ENCODE measurements around the gene MON2. TPM values are rescaled to one million over a fixed set of nuclear protein-coding genes. Genes with fewer than 3 reads are reported as not detected.
A peak's percentile ranks its signal among the peaks of the same experiment; 100 is the strongest.

MON2 gene
- total and polyA plus RNA-seq, 2 of the 13 experiments (the other 11 are each of a cell fraction or from before 2014, with no cell fraction given) = 10.5 to 24.8 TPM

GRCh38 chr12:62602255-62603060, 135.8 kb downstream of the MON2 start (continued):
- TF ChIP-seq, protein P1, sequence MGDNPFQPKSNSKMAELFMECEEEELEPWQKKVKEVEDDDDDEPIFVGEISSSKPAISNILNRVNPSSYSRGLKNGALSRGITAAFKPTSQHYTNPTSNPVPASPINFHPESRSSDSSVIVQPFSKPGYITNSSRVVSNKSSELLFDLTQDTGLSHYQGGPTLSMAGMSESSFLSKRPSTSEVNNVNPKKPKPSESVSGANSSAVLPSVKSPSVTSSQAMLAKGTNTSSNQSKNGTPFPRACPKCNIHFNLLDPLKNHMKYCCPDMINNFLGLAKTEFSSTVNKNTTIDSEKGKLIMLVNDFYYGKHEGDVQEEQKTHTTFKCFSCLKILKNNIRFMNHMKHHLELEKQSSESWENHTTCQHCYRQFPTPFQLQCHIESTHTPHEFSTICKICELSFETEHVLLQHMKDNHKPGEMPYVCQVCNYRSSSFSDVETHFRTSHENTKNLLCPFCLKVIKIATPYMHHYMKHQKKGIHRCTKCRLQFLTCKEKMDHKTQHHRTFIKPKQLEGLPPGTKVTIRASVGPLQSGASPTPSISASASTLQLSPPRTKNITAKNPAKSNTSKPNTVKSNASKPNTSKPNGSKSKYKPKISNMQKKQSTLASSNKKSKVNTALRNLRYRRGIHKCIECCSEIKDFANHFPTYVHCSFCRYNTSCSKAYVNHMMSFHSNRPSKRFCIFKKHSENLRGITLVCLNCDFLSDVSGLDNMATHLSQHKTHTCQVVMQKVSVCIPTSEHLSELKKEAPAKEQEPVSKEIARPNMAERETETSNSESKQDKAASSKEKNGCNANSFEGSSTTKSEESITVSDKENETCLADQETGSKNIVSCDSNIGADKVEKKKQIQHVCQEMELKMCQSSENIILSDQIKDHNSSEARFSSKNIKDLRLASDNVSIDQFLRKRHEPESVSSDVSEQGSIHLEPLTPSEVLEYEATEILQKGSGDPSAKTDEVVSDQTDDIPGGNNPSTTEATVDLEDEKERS (CRISPR knock-in tag; IDR thresholded peaks at IDR 0.05) = peak; percentile 70; the same call in 1 of the 2 replicates
- TF ChIP-seq NFYC (CRISPR knock-in tag; IDR thresholded peaks at IDR 0.05) (no peak; the same call in 1 of the 2 replicates), ZFY (CRISPR knock-in tag; IDR thresholded peaks at IDR 0.05) (peak; percentile 69; the same call in 1 of the 2 replicates), ZBTB1 (CRISPR knock-in tag; IDR thresholded peaks at IDR 0.05; ENCODE audit: borderline replicate concordance) (no peak; the same call in 1 of the 2 replicates), ZNF160 (CRISPR knock-in tag; IDR thresholded peaks at IDR 0.05) (peak; percentile 70; the same call in 1 of the 2 replicates), RFX1 (IDR thresholded peaks at IDR 0.05) (no peak), GATAD2A (CRISPR knock-in tag; IDR thresholded peaks at IDR 0.05) (peak; percentile 75), ZNF678 (CRISPR knock-in tag; IDR thresholded peaks at IDR 0.05) (no peak; the same call in 1 of the 2 replicates), ZNF430 (CRISPR knock-in tag; IDR thresholded peaks at IDR 0.05) (peak; percentile 80; the same call in 1 of the 2 replicates), SP5 (CRISPR knock-in tag; IDR thresholded peaks at IDR 0.05; ENCODE audit: borderline replicate concordance, low read depth) (0 out of 2 replicates have a peak, but pooled peaks have one; percentile 18), RELA (CRISPR knock-in tag; IDR thresholded peaks at IDR 0.05) (no peak), FIP1L1 (IDR thresholded peaks at IDR 0.05; ENCODE audit: borderline replicate concordance, insufficient read depth, low read depth, low read length) (peak; percentile 46; the same call in 1 of the 2 replicates), HMGXB3 (CRISPR knock-in tag; IDR thresholded peaks at IDR 0.05; ENCODE audit: borderline replicate concordance) (peak; percentile 58; the same call in 1 of the 2 replicates)
- TF ChIP-seq, protein P2, sequence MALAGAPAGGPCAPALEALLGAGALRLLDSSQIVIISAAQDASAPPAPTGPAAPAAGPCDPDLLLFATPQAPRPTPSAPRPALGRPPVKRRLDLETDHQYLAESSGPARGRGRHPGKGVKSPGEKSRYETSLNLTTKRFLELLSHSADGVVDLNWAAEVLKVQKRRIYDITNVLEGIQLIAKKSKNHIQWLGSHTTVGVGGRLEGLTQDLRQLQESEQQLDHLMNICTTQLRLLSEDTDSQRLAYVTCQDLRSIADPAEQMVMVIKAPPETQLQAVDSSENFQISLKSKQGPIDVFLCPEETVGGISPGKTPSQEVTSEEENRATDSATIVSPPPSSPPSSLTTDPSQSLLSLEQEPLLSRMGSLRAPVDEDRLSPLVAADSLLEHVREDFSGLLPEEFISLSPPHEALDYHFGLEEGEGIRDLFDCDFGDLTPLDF (CRISPR knock-in tag; IDR thresholded peaks at IDR 0.05) = peak; percentile 83
- TF ChIP-seq, protein P3, sequence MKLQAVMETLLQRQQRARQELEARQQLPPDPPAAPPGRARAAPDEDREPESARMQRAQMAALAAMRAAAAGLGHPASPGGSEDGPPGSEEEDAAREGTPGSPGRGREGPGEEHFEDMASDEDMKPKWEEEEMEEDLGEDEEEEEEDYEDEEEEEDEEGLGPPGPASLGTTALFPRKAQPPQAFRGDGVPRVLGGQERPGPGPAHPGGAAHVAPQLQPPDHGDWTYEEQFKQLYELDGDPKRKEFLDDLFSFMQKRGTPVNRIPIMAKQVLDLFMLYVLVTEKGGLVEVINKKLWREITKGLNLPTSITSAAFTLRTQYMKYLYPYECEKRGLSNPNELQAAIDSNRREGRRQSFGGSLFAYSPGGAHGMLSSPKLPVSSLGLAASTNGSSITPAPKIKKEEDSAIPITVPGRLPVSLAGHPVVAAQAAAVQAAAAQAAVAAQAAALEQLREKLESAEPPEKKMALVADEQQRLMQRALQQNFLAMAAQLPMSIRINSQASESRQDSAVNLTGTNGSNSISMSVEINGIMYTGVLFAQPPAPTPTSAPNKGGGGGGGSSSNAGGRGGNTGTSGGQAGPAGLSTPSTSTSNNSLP (IDR thresholded peaks at IDR 0.05; ENCODE audit: low read depth, low read length) = no peak
- TF ChIP-seq, protein P4, sequence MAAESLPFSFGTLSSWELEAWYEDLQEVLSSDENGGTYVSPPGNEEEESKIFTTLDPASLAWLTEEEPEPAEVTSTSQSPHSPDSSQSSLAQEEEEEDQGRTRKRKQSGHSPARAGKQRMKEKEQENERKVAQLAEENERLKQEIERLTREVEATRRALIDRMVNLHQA (CRISPR knock-in tag; IDR thresholded peaks at IDR 0.05) = no peak
- TF ChIP-seq, protein P5, sequence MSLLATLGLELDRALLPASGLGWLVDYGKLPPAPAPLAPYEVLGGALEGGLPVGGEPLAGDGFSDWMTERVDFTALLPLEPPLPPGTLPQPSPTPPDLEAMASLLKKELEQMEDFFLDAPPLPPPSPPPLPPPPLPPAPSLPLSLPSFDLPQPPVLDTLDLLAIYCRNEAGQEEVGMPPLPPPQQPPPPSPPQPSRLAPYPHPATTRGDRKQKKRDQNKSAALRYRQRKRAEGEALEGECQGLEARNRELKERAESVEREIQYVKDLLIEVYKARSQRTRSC (CRISPR knock-in tag; IDR thresholded peaks at IDR 0.05; ENCODE audit: low read depth) = 0 out of 2 replicates have a peak, but pooled peaks have one; percentile 50
